GM19099 (cell line): ENCODE results near the gene ZNF490.

Source experiments
- POLR2A ChIP-seq: IDR thresholded peaks from 3 replicates; pipeline ENCODE4 v1.6.1; 2011; ENCODE audit warnings: low read depth; ENCODE audit not compliant: insufficient read length; ENCODE audit errors: extremely low read depth

The ZNF490 gene

DNA sequence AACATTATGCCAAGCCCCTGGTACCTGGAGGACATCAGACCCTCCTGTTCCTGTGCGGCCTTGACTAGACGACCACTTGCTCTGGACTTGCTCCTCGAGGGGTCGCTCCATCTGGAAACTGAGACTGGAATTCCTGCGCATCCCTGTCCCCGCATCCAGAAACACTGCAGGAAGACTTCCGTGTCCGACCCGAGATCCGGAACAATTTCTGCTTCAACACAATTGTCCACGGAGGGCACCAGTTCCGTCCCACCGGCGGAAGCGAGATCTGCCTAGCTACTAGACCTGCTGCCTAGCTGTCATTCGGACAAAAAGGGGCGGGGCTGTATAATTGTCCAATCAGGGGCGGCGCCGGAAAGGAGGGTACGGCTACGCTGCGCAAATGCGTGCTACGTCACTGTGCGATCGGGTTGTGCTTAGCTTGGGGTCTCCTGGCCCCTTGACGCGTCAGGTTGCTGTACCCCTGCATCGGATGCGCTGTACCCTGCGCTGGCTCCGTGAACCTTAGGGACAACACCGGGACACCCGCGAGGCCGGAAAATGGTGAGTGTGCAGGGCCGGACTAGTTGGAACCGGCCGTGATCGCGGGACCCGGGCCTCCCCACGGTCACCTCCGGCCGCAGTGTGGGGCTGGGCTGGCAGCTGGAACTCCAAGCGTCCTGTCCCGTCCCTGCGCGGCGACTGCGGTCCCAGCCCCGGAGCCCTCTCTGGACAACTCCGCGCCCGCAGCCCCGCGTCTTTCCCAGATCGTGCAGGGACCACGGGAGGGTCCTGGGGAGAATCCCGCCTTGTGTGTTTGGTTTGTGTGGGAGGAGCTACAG, at the start of gene ZNF490, which contains the start of gene ZNF791:
Gene ZNF490 (minus strand): TSS at position 274 of the 821 bp plus-strand sequence. CDS start 133 bp downstream, at position 141.
Gene ZNF791 (plus strand): TSS at position 381 of the 821 bp plus-strand sequence. CDS start 160 bp downstream, at position 541.
- peak; percentile 92 for TF ChIP-seq POLR2A

DNA sequence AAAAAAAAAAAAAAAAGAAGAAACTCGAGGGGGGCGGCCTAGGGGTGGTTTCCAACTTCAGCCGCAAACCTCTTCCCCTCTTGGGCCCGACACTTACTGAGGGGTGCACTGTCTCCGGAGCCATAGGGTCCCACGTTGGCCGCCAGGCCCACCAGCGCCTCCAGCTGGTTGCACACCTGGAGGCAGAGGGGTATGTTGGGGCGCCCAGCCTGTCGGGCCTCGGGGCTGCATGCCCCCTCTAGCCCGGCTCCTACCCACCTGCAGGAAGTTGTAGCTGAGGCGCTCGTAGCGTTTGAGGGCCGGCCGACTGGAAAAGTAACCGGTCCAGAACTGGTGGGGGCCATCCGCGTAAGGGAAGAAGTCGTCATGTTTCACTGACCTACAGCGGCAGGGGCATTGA, 47.4 kb upstream of the ZNF490 start:
- TF ChIP-seq POLR2A = no peak

DNA sequence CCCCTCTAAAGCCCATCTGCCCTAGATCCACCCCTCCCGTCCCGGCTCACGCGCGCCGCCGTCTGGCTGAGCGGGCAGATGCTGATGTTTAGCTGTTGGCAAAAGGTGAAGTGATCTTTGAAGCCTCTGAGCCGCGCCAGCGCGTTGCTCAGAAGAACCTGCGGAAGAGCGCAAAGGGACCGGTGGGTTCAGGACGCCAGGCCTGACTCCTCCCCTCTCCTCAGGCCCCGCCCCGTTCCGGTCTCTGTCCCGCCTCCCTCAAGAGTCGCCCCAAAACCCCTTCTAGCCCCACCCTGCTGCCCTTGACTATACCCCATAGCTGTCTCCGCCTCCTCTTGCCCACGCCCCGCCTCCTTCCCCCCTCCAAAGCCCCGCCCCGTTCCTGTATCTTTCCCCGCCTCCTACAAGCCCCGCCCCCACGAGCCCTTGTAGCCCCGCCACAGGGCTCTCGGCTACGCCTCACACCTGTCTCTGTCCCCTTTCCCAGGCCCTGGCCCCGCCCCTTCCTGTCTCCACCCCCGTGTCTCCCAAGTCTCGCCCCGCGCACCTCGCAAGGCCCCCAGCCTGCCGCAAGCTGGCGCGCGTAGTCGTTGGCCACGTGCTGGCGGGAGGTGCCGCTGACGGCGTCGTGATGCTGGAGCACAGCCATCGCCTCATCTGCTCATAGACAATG, 46.4 kb upstream of the ZNF490 start:
- TF ChIP-seq POLR2A = no peak

DNA sequence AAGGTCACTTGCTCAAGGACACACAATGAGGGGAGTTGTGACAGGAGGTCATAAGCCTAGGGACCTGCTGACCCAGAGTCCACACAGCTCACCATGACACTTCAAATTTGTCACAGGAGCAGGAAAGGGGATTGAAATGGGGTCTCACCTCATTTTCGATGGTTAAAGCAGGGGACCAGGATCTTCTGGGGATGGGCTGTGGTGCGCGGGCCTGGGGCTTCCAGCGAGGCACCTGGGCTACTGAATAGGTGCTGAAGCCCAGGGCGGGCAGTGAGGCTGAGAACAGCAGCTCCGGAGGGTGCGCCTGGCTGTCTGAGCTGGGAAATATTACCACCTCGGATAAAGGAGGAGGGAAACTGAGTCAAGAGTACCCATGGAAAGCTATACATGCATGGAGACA, 44.9 kb upstream of the ZNF490 start:
- no peak for TF ChIP-seq POLR2A

DNA sequence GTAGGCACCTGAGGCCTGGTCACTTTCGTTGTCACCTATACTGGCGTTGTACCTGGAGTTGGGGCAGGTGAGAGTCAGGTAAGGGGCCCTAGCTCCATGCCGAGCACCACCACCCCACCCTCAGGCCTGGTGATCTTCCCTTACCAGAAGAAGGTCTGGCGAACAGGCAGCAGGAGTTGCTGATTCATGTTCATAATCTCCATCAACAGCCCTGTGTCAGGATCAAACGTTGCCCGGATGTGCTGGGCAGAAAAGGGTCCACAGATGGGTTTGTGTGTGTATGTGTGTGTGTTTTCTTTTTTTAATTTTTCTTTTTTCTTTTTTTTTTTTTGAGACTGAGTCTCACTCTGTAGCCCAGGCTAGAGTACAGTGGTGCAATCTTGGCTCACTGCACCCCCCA, 41.6 kb upstream of the ZNF490 start:
- TF ChIP-seq POLR2A = no peak

DNA sequence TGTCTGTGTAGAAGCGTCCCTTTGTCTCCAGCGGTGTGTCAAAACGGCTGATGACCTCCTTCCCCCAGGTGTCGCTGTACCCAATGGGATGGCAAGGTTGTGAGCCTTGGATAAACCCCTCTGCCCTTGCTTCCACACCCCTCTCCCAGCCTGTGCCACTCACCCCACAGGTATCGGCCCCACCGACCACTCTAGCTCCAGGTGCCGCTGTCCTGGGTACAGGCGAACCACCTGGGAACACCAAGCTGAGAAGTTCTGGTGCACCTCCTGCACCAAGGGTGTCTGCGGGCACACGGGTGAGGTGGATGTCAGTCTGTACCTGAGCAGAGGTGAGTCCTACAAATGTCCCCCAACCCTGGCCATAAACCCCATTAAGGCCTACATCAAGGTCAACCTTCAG, 39.3 kb upstream of the ZNF490 start:
- TF ChIP-seq POLR2A = no peak

DNA sequence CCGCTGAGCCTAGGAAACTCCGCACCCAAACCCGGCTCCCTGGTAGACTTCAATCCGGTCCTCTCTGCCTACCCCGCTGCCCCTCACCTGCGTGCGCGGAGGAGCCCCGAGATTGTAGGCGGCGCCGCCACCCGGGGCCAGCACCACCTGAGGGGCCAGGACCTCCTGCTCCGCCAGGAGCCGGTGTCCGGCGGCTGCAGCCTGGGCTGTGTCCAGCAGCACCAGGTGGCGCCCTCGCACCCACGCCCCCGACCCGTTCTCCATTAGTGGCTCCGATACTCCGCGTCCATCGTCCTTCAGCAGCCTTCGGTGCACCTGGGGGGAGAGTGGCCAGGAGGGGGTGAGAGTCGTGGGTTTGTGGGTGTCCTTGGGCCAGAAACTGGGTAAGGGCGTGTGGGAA, 37.5 kb upstream of the ZNF490 start:
- TF ChIP-seq POLR2A = no peak

DNA sequence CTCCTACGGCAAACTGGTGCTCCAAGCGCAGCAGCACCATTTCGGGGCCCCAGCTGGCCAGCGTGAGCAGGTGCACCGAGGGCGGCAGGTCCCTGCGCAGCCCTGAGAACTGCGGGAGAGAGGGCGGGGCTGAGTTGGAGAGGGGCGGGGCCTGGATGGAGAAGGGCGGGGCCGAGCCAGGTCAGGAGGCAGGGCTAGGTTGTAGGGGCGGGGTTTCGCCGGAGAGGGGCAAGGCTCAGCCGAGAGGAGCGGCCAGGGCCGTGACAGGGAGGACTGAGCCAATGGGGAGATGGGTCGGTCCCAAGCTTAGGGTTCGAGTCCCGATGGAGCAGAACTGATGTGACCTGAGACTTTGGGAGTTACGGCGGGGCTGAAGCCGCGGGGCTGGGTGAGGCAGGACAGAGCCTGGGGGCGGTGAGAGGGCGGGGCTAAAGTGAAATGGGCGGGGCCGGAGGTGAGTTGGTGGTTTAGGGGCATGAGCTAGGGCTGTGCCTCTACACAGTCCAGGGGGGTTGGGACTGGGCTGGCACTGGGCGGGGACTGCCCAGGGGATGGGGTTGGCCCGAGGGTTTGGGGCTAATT, 37.0 kb upstream of the ZNF490 start:
- no peak for TF ChIP-seq POLR2A

DNA sequence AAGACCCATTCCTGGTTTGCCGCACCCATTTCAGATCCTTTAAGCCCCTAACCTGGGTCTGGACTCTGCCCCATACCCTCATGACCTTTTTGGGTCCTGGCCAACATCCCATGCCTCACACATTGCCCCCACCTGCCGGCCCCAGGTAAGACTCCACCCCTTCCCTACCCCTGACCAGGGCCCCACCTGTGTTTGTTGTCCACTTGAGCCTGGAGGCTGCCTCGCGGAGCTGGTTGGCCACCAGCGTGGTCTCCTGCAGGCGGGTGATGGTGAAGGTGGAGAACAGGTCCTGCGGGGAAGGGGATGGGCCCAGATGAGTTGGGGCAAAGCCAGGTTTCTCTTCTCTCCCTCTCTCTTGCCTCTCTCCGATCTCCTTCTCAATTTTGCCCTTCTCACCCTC, 36.4 kb upstream of the ZNF490 start:
- TF ChIP-seq POLR2A = no peak

DNA sequence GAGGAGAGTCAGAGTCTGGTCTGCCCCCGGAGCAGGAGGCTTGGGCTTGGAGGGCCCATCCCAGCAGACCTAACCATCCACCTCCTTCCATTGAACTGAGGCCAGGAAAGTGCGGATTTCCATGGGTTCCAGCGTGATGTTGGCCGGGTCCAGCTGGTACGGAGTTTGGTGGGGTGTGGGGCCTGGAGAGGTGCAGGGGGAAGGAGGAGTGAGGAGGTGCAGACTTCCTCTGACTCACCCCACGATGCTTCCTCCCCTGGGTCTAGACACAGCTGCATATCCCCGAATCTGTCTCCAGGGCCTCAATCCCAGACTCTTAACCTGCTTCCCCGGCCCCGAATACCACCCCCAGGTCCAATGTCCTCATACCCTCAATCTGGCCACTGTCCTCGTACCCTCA, 35.9 kb upstream of the ZNF490 start:
- no peak for TF ChIP-seq POLR2A

DNA sequence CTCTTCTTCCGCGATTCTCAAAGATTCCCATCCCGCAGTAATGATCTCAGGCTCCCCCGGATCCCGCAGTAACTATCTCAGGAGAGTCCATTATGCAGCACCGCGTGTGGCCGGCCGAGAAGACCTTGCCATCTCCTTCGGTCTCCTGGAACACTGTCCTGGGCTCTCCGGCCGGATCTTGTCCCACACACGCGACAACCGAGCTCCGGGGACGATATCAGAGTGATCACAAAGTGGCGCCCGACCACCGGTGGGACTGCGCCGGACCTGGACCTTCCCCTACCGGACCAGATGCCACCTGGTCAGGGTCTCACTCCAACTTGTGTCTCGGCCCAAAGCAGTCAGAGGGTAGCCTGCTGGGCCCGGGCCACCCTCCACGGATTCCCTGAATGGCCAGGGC, 31.9 kb upstream of the ZNF490 start:
- TF ChIP-seq POLR2A = no peak

DNA sequence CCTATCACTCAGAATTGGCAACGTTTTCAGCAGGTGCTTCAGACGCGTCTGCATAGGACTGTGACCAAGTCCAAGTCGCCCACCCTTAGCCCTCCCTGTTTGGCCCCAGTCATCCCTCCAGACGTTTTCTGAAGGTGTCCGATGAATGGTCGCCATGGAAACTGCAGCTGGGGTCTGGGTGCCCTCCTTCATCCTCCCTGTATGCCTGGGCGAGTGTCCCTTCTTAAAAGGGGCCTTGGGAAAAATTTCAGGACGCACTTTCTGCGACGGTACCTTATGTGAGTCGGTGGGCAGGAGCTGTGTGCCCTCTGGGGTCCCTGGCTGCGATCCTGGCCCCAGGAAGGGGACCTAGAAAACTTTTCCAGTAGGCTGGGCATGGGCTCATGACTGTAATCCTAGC, 30.8 kb upstream of the ZNF490 start:
- TF ChIP-seq POLR2A = no peak

DNA sequence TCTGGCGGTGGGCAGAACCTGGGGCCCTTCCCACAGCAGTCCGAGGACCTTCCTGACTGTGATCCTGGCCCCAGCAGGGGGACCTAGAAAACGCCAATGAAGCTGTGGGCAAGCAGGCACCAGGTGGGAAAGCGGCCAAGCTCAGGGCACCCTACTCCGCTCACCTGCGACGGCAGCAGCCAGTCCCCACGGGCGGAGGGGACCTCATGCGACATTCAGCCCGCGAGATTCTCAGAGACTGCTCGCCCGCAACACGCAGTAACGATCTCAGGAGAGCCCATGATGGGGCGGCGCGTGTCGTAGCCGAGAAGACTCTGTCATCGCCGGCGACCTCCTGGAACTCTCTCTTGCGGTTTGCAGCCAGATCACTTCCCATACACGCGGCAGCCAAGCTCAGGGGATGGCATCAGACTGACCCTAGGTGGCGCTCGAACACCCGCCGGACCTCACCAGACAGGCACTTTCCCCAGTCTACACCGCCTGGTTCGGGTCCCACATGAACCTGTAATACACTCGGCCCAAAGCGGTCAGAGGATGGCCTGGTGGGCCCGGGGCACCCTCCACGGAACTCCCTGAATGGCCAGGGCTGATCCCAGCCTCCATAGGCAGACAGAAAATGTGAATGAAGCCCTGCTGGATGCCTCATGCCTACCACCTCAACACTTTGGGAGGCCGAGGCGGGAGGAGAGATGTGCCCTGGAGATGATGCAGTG, 29.4 kb upstream of the ZNF490 start:
- TF ChIP-seq POLR2A = no peak

DNA sequence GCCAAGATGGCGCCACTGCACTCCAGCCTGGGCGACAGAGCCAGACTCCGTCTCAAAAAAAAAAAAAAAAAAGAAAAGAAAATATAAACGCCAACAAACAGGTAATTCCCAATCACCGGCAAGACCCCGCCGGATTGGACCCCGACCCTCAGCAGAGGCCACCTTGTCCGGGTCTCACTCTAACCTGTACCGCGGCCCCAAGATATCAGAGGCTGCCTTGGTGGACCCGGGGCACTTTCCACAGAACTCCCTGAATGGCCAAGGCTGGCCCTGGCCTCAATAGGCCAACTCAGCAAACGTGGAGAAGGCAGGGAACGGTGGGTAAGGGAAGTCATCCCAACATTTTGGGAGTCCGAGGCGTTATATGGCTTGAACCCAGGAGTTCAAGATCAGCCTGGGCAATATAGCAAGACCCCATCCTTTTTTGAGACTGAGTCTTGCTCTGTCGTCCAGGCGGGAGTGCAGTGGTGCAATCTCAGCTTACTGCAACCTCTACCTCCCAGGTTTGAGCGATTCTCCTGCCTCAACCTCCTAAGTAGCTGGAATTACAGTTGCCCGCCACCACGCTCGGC, 28.1 kb upstream of the ZNF490 start:
- no peak for TF ChIP-seq POLR2A

DNA sequence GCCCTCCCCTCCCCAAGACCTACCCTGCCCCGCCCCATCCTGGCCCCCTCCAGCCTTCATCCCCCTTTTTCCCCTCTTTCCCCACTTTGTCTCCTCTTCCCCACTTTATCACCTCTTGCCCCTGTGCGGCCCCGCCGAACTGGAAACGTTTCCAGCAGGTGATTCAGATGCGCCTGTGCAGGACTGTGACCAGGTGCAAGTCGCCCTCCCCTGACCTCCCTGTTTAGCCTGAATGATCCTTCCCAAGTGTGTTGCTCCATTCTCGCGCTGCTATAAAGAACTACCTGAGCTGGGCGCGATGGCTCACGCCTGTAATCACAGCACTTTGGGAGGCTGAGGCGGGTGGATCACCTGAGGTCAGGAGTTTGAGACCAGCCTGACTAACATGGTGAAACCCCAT, 26.0 kb upstream of the ZNF490 start:
- TF ChIP-seq POLR2A = no peak
